B cell (primary cell): Measurements from ENCODE around the gene PTH1R. TPM values are rescaled to one million over a fixed set of nuclear protein-coding genes. Genes with fewer than 3 reads are reported as not detected.

Experiments
- ATAC-seq: fragments of 200-7000 bp; cut with Tn5 transposase; one replicate; pipeline ENCODE4 v1.10.0; 2021; ENCODE audit warnings: low read depth, mild to moderate bottlenecking, moderate number of reproducible peaks, moderate library complexity
- CTCF ChIA-PET: fragments of 350-600 bp; sonication (Branson Sonifier 250); formaldehyde crosslinking; loops from one replicate; lab custom pipeline; 2021; ENCODE audit warnings: antibody characterized with exemption, inconsistent platforms; lab: Charles Lee
- POLR2A ChIA-PET: fragments of 350-600 bp; sonication (Branson Sonifier 250); formaldehyde crosslinking; loops from one replicate; lab custom pipeline; 2021; ENCODE audit warnings: antibody characterized with exemption; lab: Charles Lee
- DNase-seq: peaks from one replicate; pipeline ENCODE4 v3.0.0; 2013
- H2AFZ ChIP-seq: 2 replicates; pipeline ENCODE4 v1.6.1; 2012; ENCODE audit warnings: mild to moderate bottlenecking, low read depth, low read length; ENCODE audit not compliant: insufficient read depth, poor library complexity, severe bottlenecking
- H3K27ac ChIP-seq, 2 donors: 1 replicate in 1 of 2; 2 replicates in 1 of 2; pipeline ENCODE4 v1.5.1; 2012 to 2013; ENCODE audit warnings: low read length in 2 of 2, mild to moderate bottlenecking in 2 of 2, moderate library complexity in 1 of 2
- H3K27me3 ChIP-seq, 4 experiments: fragments of 200-600 bp in 1 of 4; sonication (generic) in 1 of 4; replicated peaks in 1 of 4; 1 replicate in 2 of 4; 2 replicates in 2 of 4; pipeline versions ENCODE4 v1.6.1 to v1.7.0; 2013 to 2016; ENCODE audit warnings: low read length in 3 of 4, mild to moderate bottlenecking in 2 of 4, mixed read lengths in 1 of 4, moderate library complexity in 1 of 4; ENCODE audit not compliant: insufficient read depth in 4 of 4, control insufficient read depth in 3 of 4; ENCODE audit errors: control extremely low read depth in 1 of 4
- H3K36me3 ChIP-seq, 2 experiments: replicated peaks in 1 of 2; 1 replicate in 1 of 2; 2 replicates in 1 of 2; pipeline versions ENCODE4 v1.6.1 to v1.7.1; 2013; ENCODE audit warnings: low read length in 1 of 2; ENCODE audit not compliant: insufficient read depth in 2 of 2, control insufficient read depth in 1 of 2; ENCODE audit errors: control extremely low read depth in 1 of 2, extremely low read depth in 1 of 2
- H3K4me1 ChIP-seq, 2 donors: fragments of 200-600 bp in 1 of 2; sonication (generic) in 1 of 2; 1 replicate in 1 of 2; 2 replicates in 1 of 2; pipeline versions ENCODE4 v1.5.1 to v1.6.1; 2013 to 2017; ENCODE audit warnings: low read length in 2 of 2; ENCODE audit not compliant: control insufficient read depth in 2 of 2, insufficient read depth in 2 of 2
- H3K4me2 ChIP-seq: replicated peaks from 2 replicates; pipeline ENCODE3; 2012; ENCODE audit warnings: mild to moderate bottlenecking, low read depth, low read length; ENCODE audit not compliant: poor library complexity, severe bottlenecking
- H3K4me3 ChIP-seq, 5 experiments: fragments of 200-600 bp in 1 of 5; sonication (generic) in 1 of 5; 1 replicate in 3 of 5; 2 replicates in 2 of 5; pipeline versions ENCODE4 v1.5.1 to v1.7.0; 2011 to 2016; ENCODE audit warnings: low read length in 4 of 5, mild to moderate bottlenecking in 4 of 5, low read depth in 2 of 5, control low read depth in 1 of 5, moderate library complexity in 1 of 5; ENCODE audit not compliant: insufficient read depth in 1 of 5; ENCODE audit errors: control extremely low read depth in 1 of 5, extremely low read depth in 1 of 5
- H3K79me2 ChIP-seq: fragments of 200-600 bp; sonication (generic); one replicate; pipeline ENCODE4 v1.6.0; 2016; ENCODE audit warnings: low read length; ENCODE audit not compliant: control insufficient read depth, insufficient read depth
- H3K9ac ChIP-seq: fragments of 200-600 bp; sonication (generic); 2 replicates; pipeline ENCODE4 v1.6.1; 2017; ENCODE audit warnings: mild to moderate bottlenecking, low read length, moderate library complexity
- H3K9me3 ChIP-seq, 3 donors: one replicate each; pipeline versions ENCODE4 v1.6.1 to v1.7.1; 2013; ENCODE audit warnings: low read length in 2 of 3; ENCODE audit not compliant: control insufficient read depth in 2 of 3, insufficient read depth in 1 of 3; ENCODE audit errors: control extremely low read depth in 1 of 3
- H4K20me1 ChIP-seq: 2 replicates; pipeline ENCODE4 v1.6.0; 2012; ENCODE audit warnings: mild to moderate bottlenecking, low read length; ENCODE audit not compliant: insufficient read depth, control insufficient read depth, poor library complexity, severe bottlenecking
- H3K27ac Mint-ChIP-seq: one replicate; pipeline ENCODE4 v1.8.0; 2021; ENCODE audit warnings: mixed read lengths
- H3K27me3 Mint-ChIP-seq: one replicate; pipeline ENCODE4 v1.8.0; 2021; ENCODE audit warnings: mixed read lengths
- H3K4me1 Mint-ChIP-seq: one replicate; pipeline ENCODE4 v1.8.0; 2021; ENCODE audit warnings: mixed read lengths
- H3K4me3 Mint-ChIP-seq: one replicate; pipeline ENCODE4 v1.8.0; 2021; ENCODE audit warnings: mixed read lengths
- H3K9me3 Mint-ChIP-seq: one replicate; pipeline ENCODE4 v1.8.0; 2022; ENCODE audit warnings: mixed read lengths; ENCODE audit not compliant: insufficient read depth
- EZH2 ChIP-seq: IDR thresholded peaks from 2 replicates; pipeline ENCODE4 v1.6.1; 2012; ENCODE audit warnings: borderline replicate concordance, low read depth, mild to moderate bottlenecking, moderate library complexity, low read length; ENCODE audit not compliant: insufficient read depth, poor library complexity, severe bottlenecking
- WGBS: methylation state at CpG from one replicate; pipeline ENCODE4 v1.1.5; 2013; ENCODE audit warnings: missing lambda C conversion rate; ENCODE audit not compliant: insufficient coverage; 5-methylcytosine and 5-hydroxymethylcytosine counted together
- intact Hi-C: fragments of 100-400 bp; cut with micrococcal nuclease; formaldehyde crosslinking; loops from one replicate; pipeline ENCODE4 v1.10.0; 2022
- polyA plus RNA-seq: library from polyadenylated mRNA; depleted of rRNA; stranded (reverse); fragments of >200 nt; gene quantifications from 2 replicates; pipeline ENCODE4 v1.2.3, GENCODE V29; 2012
- total RNA-seq, 2 donors: library from RNA; stranded (reverse); fragments of 120-200 nt in 1 of 2; gene quantifications; 1 replicate in 1 of 2; 2 replicates in 1 of 2; pipeline versions ENCODE4 v1.2.3 to v1.2.4, GENCODE V29; 2013 to 2022
- TF ChIP-seq, protein P1 (sequence below): fragments of 200-600 bp; IDR thresholded peaks from one replicate; pipeline ENCODE4 v1.8.0; 2022; ENCODE audit warnings: antibody characterized with exemption, mild to moderate bottlenecking

The PTH1R gene
- total and polyA plus RNA-seq, 2 donors (not counting 1 experiment from before 2014, with no cell fraction given) = not detected

DNA sequence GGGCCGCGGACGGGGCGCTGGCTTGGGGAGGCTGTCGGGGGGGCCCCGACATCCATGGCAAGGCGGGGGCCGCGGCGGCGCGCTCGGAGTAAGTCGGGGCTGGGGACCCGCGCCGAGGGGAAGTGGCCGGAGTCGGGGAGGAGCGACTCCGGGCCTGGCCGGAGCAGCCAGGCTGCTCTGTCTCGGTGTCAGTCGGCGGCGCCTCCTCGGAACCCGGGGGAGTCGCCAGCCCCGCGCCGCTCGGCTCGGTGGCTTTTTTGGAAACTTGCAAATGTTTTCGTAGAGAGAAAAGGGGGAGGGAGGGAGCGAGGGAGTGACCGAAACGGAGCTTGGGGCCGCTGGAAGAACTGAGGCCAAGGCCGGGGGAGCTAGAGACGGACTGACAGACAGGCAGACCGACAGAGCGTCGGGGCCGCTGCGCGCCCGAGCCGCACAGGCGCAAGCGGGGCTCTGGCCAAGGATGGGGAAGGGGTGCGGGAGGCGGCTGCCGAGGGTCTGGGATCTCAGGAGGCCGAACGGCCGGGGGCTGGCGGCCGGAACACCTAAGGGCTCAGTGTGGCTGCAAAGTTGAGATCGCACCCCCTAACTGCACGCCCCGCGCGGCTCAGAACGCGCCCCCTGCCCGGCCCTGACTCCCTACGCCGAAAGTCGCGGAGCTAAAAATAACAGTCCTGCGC, 5.0 kb downstream of the PTH1R start:
- Histone ChIP-seq H2AFZ (peak overlapping the region; percentile 58), H3K27ac (no peak overlapping the region), H3K4me3 (peak overlapping the region in 4 of 5 experiments; percentile 32 to 65 (median 51)), H3K4me2 (peak overlapping the region; percentile 99), H3K79me2 (no peaks in the 10 kb centered on the region), H3K9ac (peak overlapping the region; percentile 61), H3K4me1 (peaks cover 19 to 24% of the 10 kb centered on the region in 2 donors), H3K36me3 (no peaks in the 10 kb centered on the region), H4K20me1 (peaks cover 5% of the 10 kb centered on the region), H3K9me3 (no peaks in the 10 kb centered on the region), H3K27me3 (peaks cover 0 to 50% (median 22%) of the 10 kb centered on the region in 4 experiments)
- ChIA-PET POLR2A (interaction anchor here (0.7 kb wide), 2 partner anchors 50 to 94 kb away, joined by 3 to 4 read pairs; no protein-coding TSS in a partner anchor), CTCF (interaction anchor here (1.7 kb wide), 1 partner anchor 27 kb away, joined by 5 read pairs; no protein-coding TSS in a partner anchor)
- DNase-seq (peak; percentile 50), ATAC-seq (no peak)
- peak overlapping the region; percentile 83 for H3K4me3 Mint-ChIP-seq
- H3K9me3 Mint-ChIP-seq = no peaks in the 10 kb centered on the region
- no peak overlapping the region for H3K27ac Mint-ChIP-seq
- intact Hi-C loops = no loop called here
- H3K27me3 Mint-ChIP-seq = peaks cover 45% of the 10 kb centered on the region
- 2% methylated on average over 54 of the region's 72 CpGs for WGBS
- H3K4me1 Mint-ChIP-seq = peaks cover 16% of the 10 kb centered on the region
- TF ChIP-seq, protein P1, sequence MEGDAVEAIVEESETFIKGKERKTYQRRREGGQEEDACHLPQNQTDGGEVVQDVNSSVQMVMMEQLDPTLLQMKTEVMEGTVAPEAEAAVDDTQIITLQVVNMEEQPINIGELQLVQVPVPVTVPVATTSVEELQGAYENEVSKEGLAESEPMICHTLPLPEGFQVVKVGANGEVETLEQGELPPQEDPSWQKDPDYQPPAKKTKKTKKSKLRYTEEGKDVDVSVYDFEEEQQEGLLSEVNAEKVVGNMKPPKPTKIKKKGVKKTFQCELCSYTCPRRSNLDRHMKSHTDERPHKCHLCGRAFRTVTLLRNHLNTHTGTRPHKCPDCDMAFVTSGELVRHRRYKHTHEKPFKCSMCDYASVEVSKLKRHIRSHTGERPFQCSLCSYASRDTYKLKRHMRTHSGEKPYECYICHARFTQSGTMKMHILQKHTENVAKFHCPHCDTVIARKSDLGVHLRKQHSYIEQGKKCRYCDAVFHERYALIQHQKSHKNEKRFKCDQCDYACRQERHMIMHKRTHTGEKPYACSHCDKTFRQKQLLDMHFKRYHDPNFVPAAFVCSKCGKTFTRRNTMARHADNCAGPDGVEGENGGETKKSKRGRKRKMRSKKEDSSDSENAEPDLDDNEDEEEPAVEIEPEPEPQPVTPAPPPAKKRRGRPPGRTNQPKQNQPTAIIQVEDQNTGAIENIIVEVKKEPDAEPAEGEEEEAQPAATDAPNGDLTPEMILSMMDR = no peak
- peak; percentile 97 for TF ChIP-seq EZH2
